Neural progenitor cell (in vitro differentiated cells): ENCODE measurements around the gene RNF222. TPM values are rescaled to one million over a fixed set of nuclear protein-coding genes. Genes with fewer than 3 reads are reported as not detected.
A peak's percentile ranks its signal among the peaks of the same experiment; 100 is the strongest.

Experiments used
- DNase-seq: peaks from one replicate; pipeline ENCODE4 v3.0.0-alpha.2; 2016; ENCODE audit warnings: low spot score
- H2AFZ ChIP-seq: fragments of 200-600 bp; sonication (generic); replicated peaks from 2 replicates; pipeline ENCODE4 v1.6.1; 2016; ENCODE audit warnings: antibody characterized with exemption
- H3F3A ChIP-seq: fragments of 200-600 bp; sonication (generic); 2 replicates; pipeline ENCODE4 v1.6.1; 2016; ENCODE audit warnings: antibody characterized with exemption, low read depth
- H3K27ac ChIP-seq: fragments of 200-600 bp; sonication (generic); 2 replicates; pipeline ENCODE4 v1.5.1; 2016; ENCODE audit warnings: mild to moderate bottlenecking
- H3K27me3 ChIP-seq: fragments of 200-600 bp; sonication (generic); 2 replicates; pipeline ENCODE4 v1.6.1; 2016; ENCODE audit warnings: mild to moderate bottlenecking, moderate library complexity
- H3K36me3 ChIP-seq: fragments of 200-600 bp; sonication (generic); 2 replicates; pipeline ENCODE4 v1.5.1; 2016
- H3K4me1 ChIP-seq: fragments of 200-600 bp; sonication (generic); 2 replicates; pipeline ENCODE4 v1.6.1; 2016; ENCODE audit warnings: mixed run types
- H3K4me2 ChIP-seq: fragments of 200-600 bp; sonication (generic); 2 replicates; pipeline ENCODE4 v1.6.1; 2016
- H3K4me3 ChIP-seq: fragments of 200-600 bp; sonication (generic); 2 replicates; pipeline ENCODE4 v1.5.1; 2016
- H3K79me2 ChIP-seq: fragments of 200-600 bp; sonication (generic); 2 replicates; pipeline ENCODE4 v1.6.1; 2016; ENCODE audit warnings: low read depth
- H3K9ac ChIP-seq: fragments of 200-600 bp; sonication (generic); 2 replicates; pipeline ENCODE4 v1.6.1; 2016
- H3K9me3 ChIP-seq: fragments of 200-600 bp; sonication (generic); 2 replicates; pipeline ENCODE4 v1.5.1; 2016; ENCODE audit warnings: low read depth
- H4K20me1 ChIP-seq: fragments of 200-600 bp; sonication (generic); 2 replicates; pipeline ENCODE4 v1.6.1; 2016; ENCODE audit warnings: low read depth
- H3K27ac Mint-ChIP-seq: 3 replicates; pipeline ENCODE4 v1.8.0; 2021; ENCODE audit warnings: mixed read lengths
- H3K27me3 Mint-ChIP-seq: 2 replicates; pipeline ENCODE4 v1.8.0; 2022; ENCODE audit warnings: low read depth, mild to moderate bottlenecking, inconsistent platforms, moderate library complexity, mixed read lengths; ENCODE audit not compliant: insufficient read depth
- H3K36me3 Mint-ChIP-seq: 3 replicates; pipeline ENCODE4 v1.8.0; 2021; ENCODE audit warnings: mixed read lengths
- H3K4me1 Mint-ChIP-seq: 3 replicates; pipeline ENCODE4 v1.8.0; 2021; ENCODE audit warnings: mixed read lengths
- H3K4me3 Mint-ChIP-seq: 3 replicates; pipeline ENCODE4 v1.8.0; 2021; ENCODE audit warnings: mild to moderate bottlenecking, moderate library complexity, mixed read lengths
- H3K9me3 Mint-ChIP-seq: 3 replicates; pipeline ENCODE4 v1.8.0; 2020; ENCODE audit warnings: mixed read lengths
- CTCF ChIP-seq: fragments of 200-600 bp; sonication (generic); IDR thresholded peaks from 2 replicates; pipeline ENCODE4 v1.5.1; 2017; ENCODE audit warnings: antibody characterized with exemption, mild to moderate bottlenecking
- EZH2 ChIP-seq: fragments of 200-600 bp; sonication (generic); IDR thresholded peaks from 2 replicates; pipeline ENCODE4 v1.6.1; 2017; ENCODE audit warnings: antibody characterized with exemption, mild to moderate bottlenecking, moderate library complexity
- EZH2phosphoT487 ChIP-seq: fragments of 200-600 bp; sonication (generic); IDR thresholded peaks from 2 replicates; pipeline ENCODE4 v1.6.1; 2017; ENCODE audit warnings: antibody characterized with exemption
- total RNA-seq: library from RNA; depleted of rRNA; stranded (reverse); fragments of >200 nt; gene quantifications from 2 replicates; pipeline ENCODE4 v1.2.3, GENCODE V29; 2015; ENCODE audit warnings: low replicate concordance

RNF222 gene
- total RNA-seq, 1 donor from 2014 or later, result not detected

- Histone ChIP-seq H3F3A (peaks cover 7% of the 10 kb centered on the region), H3K9me3 (no peaks in the 10 kb centered on the region), H2AFZ (peak overlapping the region; percentile 79), H3K4me1 (no peaks in the 10 kb centered on the region), H3K27me3 (no peaks in the 10 kb centered on the region), H4K20me1 (no peaks in the 10 kb centered on the region), H3K4me3 (no peak overlapping the region), H3K9ac (no peak overlapping the region), H3K36me3 (no peaks in the 10 kb centered on the region), H3K79me2 (no peaks in the 10 kb centered on the region), H3K27ac (no peak overlapping the region), H3K4me2 (no peak overlapping the region)
- H3K27me3 Mint-ChIP-seq, result peaks cover 12% of the 10 kb centered on the region
- TF ChIP-seq EZH2 (no peak), EZH2phosphoT487 (no peak), CTCF (no peak)
- H3K27ac Mint-ChIP-seq, result no peak overlapping the region
- H3K36me3 Mint-ChIP-seq, result no peaks in the 10 kb centered on the region
- no peak overlapping the region for H3K4me3 Mint-ChIP-seq
- H3K4me1 Mint-ChIP-seq, result peaks cover 8% of the 10 kb centered on the region
- peak; percentile 9 for DNase-seq
- no peaks in the 10 kb centered on the region for H3K9me3 Mint-ChIP-seq
Measured at GRCh38 chr17:8408371-8408770, 10.7 kb upstream of the RNF222 start.

GRCh38 chr17:8406174-8406573 lies 8.5 kb upstream of the RNF222 start:
- Histone ChIP-seq H3K79me2 (no peaks in the 10 kb centered on the region), H3K27ac (no peak overlapping the region), H3F3A (peaks cover 7% of the 10 kb centered on the region), H3K4me2 (no peak overlapping the region), H3K9ac (no peak overlapping the region), H2AFZ (peak overlapping the region; percentile 50), H3K27me3 (no peaks in the 10 kb centered on the region), H3K4me3 (no peak overlapping the region), H3K9me3 (no peaks in the 10 kb centered on the region), H4K20me1 (no peaks in the 10 kb centered on the region), H3K4me1 (no peaks in the 10 kb centered on the region), H3K36me3 (no peaks in the 10 kb centered on the region)
- Mint-ChIP-seq H3K9me3 (no peaks in the 10 kb centered on the region), H3K27me3 (peaks cover 13% of the 10 kb centered on the region), H3K4me1 (peaks cover 8% of the 10 kb centered on the region), H3K4me3 (no peak overlapping the region), H3K27ac (peak overlapping the region; percentile 39), H3K36me3 (no peaks in the 10 kb centered on the region)
- TF ChIP-seq EZH2 (no peak), CTCF (no peak), EZH2phosphoT487 (no peak)
- no peak for DNase-seq

- Histone ChIP-seq H4K20me1 (no peaks in the 10 kb centered on the region), H3K27me3 (no peaks in the 10 kb centered on the region), H3K9me3 (no peaks in the 10 kb centered on the region), H2AFZ (peak overlapping the region; percentile 50), H3K9ac (no peak overlapping the region), H3K27ac (no peak overlapping the region), H3K36me3 (no peaks in the 10 kb centered on the region), H3K4me2 (no peak overlapping the region), H3K4me3 (no peak overlapping the region), H3F3A (peaks cover 7% of the 10 kb centered on the region), H3K79me2 (no peaks in the 10 kb centered on the region), H3K4me1 (no peaks in the 10 kb centered on the region)
- H3K36me3 Mint-ChIP-seq, result no peaks in the 10 kb centered on the region
- no peak overlapping the region for H3K27ac Mint-ChIP-seq
- TF ChIP-seq EZH2, result no peak
- TF ChIP-seq CTCF, result no peak
- TF ChIP-seq EZH2phosphoT487, result no peak
- peaks cover 8% of the 10 kb centered on the region for H3K4me1 Mint-ChIP-seq
- no peaks in the 10 kb centered on the region for H3K9me3 Mint-ChIP-seq
- H3K27me3 Mint-ChIP-seq, result peaks cover 13% of the 10 kb centered on the region
- DNase-seq, result no peak
- H3K4me3 Mint-ChIP-seq, result no peak overlapping the region
Measured at GRCh38 chr17:8405499-8406016, 7.9 kb upstream of the RNF222 start.
